ENCODE measurements around the gene MED27. TPM values are rescaled to one million over a fixed set of nuclear protein-coding genes. Genes with fewer than 3 reads are reported as not detected.

The MED27 gene
- total and polyA plus RNA-seq, 2 of the 8 experiments (the other 6 are each of a cell fraction or from before 2014, with no cell fraction given), result 29.9 to 56.5 TPM

DNA sequence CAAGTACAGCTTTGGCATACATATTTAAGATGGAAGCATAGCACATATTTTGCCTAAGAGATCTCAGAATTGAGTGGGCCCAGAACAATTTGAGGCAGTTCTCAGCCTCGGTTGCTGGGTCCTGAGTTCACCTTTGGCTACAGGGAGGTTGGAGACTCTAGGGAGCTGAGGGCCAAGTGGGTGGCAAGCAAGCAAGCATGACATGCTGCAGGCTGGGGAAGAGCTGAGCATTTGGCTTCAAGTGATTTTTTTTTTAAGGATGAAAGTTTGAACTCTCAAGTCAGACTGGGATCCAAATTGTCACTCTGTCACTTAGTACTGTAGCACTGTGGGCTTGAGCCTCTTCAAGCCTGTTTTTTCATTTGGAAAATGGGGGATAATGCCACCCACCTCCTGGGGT is 160.5 kb downstream of the MED27 start:
- peaks cover 3% of the 10 kb centered on the region; the same call in 1 of the 2 replicates for H3K79me1 ChIP-seq (ENCODE audit: low read depth, low read length)
- no peak overlapping the region for H2BK5ac ChIP-seq (ENCODE audit: low read depth, low read length)
- FAIRE-seq (no peak), DNase-seq (ENCODE audit: low read depth in 1 of 2, low spot score in 2 of 2) (no peak)
- no peaks in the 10 kb centered on the region for H3K36me3 ChIP-seq (ENCODE audit: control insufficient read depth in 2 of 4, insufficient read depth in 4 of 4, low read length in 3 of 4)
- no peak overlapping the region for H3K9ac ChIP-seq (replicated peaks in 1 of 4; ENCODE audit: extremely low read depth in 1 of 4, low read depth in 3 of 4, low read length in 3 of 4)
- no peak overlapping the region for H3K4me2 ChIP-seq (ENCODE audit: insufficient read depth in 1 of 2, low read depth in 2 of 2, low read length in 2 of 2)
- ChIA-PET CTCF (ENCODE audit: partially characterized antibody) (interaction anchor here (0.7 kb wide), 1 partner anchor 107 kb away, joined by 3 read pairs; no protein-coding TSS in a partner anchor), POLR2A (ENCODE audit: partially characterized antibody) (no interaction called here)
- no peaks in the 10 kb centered on the region for H3K9me3 ChIP-seq (ENCODE audit: insufficient read depth in 2 of 2, low read depth in 1 of 2, low read length in 1 of 2)
- H3K56ac ChIP-seq (replicated peaks; ENCODE audit: insufficient read length, low read depth, low read length), result no peak overlapping the region
- peaks cover 0 to 4% (median 2%) of the 10 kb centered on the region in 4 experiments; a peak in 5 of 7 replicates for H3K4me1 ChIP-seq (replicated peaks in 1 of 4; ENCODE audit: control insufficient read depth in 3 of 4, insufficient read depth in 4 of 4, low read length in 3 of 4)
- H3K79me2 ChIP-seq (ENCODE audit: control insufficient read depth in 1 of 2, insufficient read depth in 2 of 2, low read length in 2 of 2), result no peaks in the 10 kb centered on the region; a peak in 2 of 4 replicates
- no peak overlapping the region for H4K91ac ChIP-seq (replicated peaks; ENCODE audit: insufficient read length, low read length)
- 89% methylated on average over 1 of the region's 1 CpG; no CpG with 5 or more reads in 1 of the 2 experiments for WGBS, 2 experiments (ENCODE audit: extremely low coverage in 1 of 2, insufficient coverage in 1 of 2, insufficient read length in 1 of 2, insufficient replicate concordance in 2 of 2, low coverage in 1 of 2, low lambda C conversion rate in 2 of 2, missing lambda C conversion rate in 1 of 2)
- no peak overlapping the region for H2BK15ac ChIP-seq (ENCODE audit: low read length)
- H2BK12ac ChIP-seq (ENCODE audit: low read depth, low read length), result no peak overlapping the region
- H3K27me3 ChIP-seq (replicated peaks in 1 of 4; ENCODE audit: control insufficient read depth in 3 of 4, extremely low read depth in 1 of 4, insufficient read depth in 3 of 4, low read length in 3 of 4), result no peaks in the 10 kb centered on the region
- no peak overlapping the region for H3K4me3 ChIP-seq (ENCODE audit: extremely low read depth in 1 of 4, insufficient read depth in 2 of 4, low read depth in 3 of 4, low read length in 4 of 4)
- H2AK5ac ChIP-seq (ENCODE audit: low read depth, low read length), result no peak overlapping the region
- no peak overlapping the region for H3K14ac ChIP-seq (ENCODE audit: insufficient read length)
- H4K8ac ChIP-seq (ENCODE audit: extremely low read depth, insufficient read depth, low read length), result no peak overlapping the region
- H2BK20ac ChIP-seq (ENCODE audit: low read length), result no peak overlapping the region
- no peak overlapping the region for H4K5ac ChIP-seq (ENCODE audit: insufficient read length, low read depth, low read length)
- H3K4ac ChIP-seq (replicated peaks; ENCODE audit: insufficient read length, low read depth, low read length), result no peak overlapping the region
- H3K27ac ChIP-seq (ENCODE audit: low read depth, low read length), result no peak overlapping the region
- peaks cover 1 to 2% of the 10 kb centered on the region in 2 experiments for H4K20me1 ChIP-seq (replicated peaks in 1 of 2; ENCODE audit: control insufficient read depth in 1 of 2, insufficient read depth in 2 of 2, low read length in 2 of 2)
- no peak overlapping the region for H2BK120ac ChIP-seq (replicated peaks; ENCODE audit: low read depth, low read length)
- H3K23ac ChIP-seq (ENCODE audit: insufficient read length), result no peak overlapping the region
- H3K23me2 ChIP-seq (ENCODE audit: low read depth, low read length), result no peaks in the 10 kb centered on the region
- H3K18ac ChIP-seq (ENCODE audit: extremely low read depth, low read length), result no peak overlapping the region
- H2AFZ ChIP-seq (ENCODE audit: low read length), result no peak overlapping the region
- TF ChIP-seq BRCA1 (IDR thresholded peaks at IDR 0.05; ENCODE audit: low read depth, low read length), result no peak
- TF ChIP-seq CREB1 (IDR thresholded peaks at IDR 0.05), result no peak
- no peak for TF ChIP-seq YY1 (IDR thresholded peaks at IDR 0.05; ENCODE audit: low read depth, low read length)
